OCI-LY7 (cell line): ENCODE measurements around the gene ACACB.

ENCODE experiments used
- EZH2phosphoT487 ChIP-seq: fragments of 200-600 bp; sonication (generic); IDR thresholded peaks from 2 replicates; pipeline ENCODE4 v1.6.1; 2018; ENCODE audit warnings: low read depth, borderline replicate concordance, mild to moderate bottlenecking, mixed run types, antibody characterized with exemption, low read length, moderate library complexity, mixed read lengths
- TF ChIP-seq, protein P1 (sequence below): fragments of 200-600 bp; sonication (generic); conservative IDR thresholded peaks from 2 replicates; pipeline ENCODE4 v1.5.1; 2014; ENCODE audit warnings: mild to moderate bottlenecking, antibody characterized with exemption, low read length, moderate library complexity, mixed read lengths

DNA sequence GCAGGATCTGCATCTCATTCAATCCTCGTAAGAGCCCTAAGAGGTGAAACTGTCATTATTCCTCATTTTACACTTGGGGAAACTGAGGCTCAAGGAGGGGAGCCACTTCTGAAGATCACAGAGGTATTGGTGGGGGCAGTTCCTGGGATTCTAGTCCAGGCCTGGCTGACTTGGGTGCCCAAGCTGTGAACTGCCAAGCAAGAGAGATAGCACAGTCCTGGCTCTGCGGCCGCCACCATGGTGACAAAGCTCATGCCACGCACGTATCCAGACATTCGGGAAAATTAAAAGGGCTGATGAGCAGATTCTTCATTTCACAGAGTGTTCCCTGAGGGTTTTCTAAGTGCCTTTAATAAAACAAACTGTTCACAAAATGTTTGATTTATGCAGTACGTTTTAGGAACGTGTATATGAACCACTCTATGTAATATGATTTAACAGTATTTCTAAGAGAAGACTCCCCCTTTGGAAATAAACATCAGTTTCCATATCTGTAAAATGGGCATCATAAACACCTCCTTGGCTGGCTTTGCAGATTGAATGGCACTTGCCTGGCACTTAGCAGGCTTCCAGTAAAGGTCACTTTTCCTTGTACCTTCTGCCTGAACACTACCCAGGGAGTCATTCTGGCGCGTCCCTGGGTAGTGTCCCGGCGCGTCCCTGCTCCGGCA is 84.6 kb downstream of the ACACB start:
- TF ChIP-seq, protein P1, sequence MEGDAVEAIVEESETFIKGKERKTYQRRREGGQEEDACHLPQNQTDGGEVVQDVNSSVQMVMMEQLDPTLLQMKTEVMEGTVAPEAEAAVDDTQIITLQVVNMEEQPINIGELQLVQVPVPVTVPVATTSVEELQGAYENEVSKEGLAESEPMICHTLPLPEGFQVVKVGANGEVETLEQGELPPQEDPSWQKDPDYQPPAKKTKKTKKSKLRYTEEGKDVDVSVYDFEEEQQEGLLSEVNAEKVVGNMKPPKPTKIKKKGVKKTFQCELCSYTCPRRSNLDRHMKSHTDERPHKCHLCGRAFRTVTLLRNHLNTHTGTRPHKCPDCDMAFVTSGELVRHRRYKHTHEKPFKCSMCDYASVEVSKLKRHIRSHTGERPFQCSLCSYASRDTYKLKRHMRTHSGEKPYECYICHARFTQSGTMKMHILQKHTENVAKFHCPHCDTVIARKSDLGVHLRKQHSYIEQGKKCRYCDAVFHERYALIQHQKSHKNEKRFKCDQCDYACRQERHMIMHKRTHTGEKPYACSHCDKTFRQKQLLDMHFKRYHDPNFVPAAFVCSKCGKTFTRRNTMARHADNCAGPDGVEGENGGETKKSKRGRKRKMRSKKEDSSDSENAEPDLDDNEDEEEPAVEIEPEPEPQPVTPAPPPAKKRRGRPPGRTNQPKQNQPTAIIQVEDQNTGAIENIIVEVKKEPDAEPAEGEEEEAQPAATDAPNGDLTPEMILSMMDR = no peak
- TF ChIP-seq EZH2phosphoT487 = no peak
